ENCODE measurements around the gene SF3B2.
"Not testable (repeated sequence)": the region's sequence is repeated elsewhere in the genome, so short reads cannot be mapped to it uniquely, and the experiment has no call there.

The SF3B2 gene

GRCh38 chr11:66100272-66101065, 48.3 kb downstream of the SF3B2 start:
- Mint-ChIP-seq H3K36me3 (peaks cover 4% of the 10 kb centered on the region), H3K4me3 (peak overlapping the region; percentile 65), H3K9me3 (no peaks in the 10 kb centered on the region), H3K4me1 (peaks cover 66% of the 10 kb centered on the region), H3K27ac (peak overlapping the region; percentile 78), H3K27me3 (no peaks in the 10 kb centered on the region)
- peak; percentile 95 for ATAC-seq

GRCh38 chr11:66101066-66101464, 48.9 kb downstream of the SF3B2 start:
- no peaks in the 10 kb centered on the region for H3K27me3 Mint-ChIP-seq
- H3K9me3 Mint-ChIP-seq, result no peaks in the 10 kb centered on the region
- H3K36me3 Mint-ChIP-seq, result peaks cover 4% of the 10 kb centered on the region
- H3K4me3 Mint-ChIP-seq, result peak overlapping the region; percentile 65
- H3K4me1 Mint-ChIP-seq, result peaks cover 67% of the 10 kb centered on the region
- ATAC-seq, result no peak
- H3K27ac Mint-ChIP-seq, result peak overlapping the region; percentile 78

GRCh38 chr11:66104057-66104638, 52.0 kb downstream of the SF3B2 start:
- Mint-ChIP-seq H3K27me3 (no peaks in the 10 kb centered on the region), H3K9me3 (no peaks in the 10 kb centered on the region), H3K4me3 (no peak overlapping the region), H3K27ac (peak overlapping the region; percentile 78), H3K36me3 (peaks cover 12% of the 10 kb centered on the region), H3K4me1 (peaks cover 67% of the 10 kb centered on the region)
- ATAC-seq, result no peak

GRCh38 chr11:66106786-66107599, 54.8 kb downstream of the SF3B2 start:
- no peaks in the 10 kb centered on the region for H3K9me3 Mint-ChIP-seq
- peak; percentile 86 for ATAC-seq
- H3K4me3 Mint-ChIP-seq, result peak overlapping the region; percentile 6
- H3K27me3 Mint-ChIP-seq, result no peaks in the 10 kb centered on the region
- peak overlapping the region; percentile 60 for H3K27ac Mint-ChIP-seq
- H3K4me1 Mint-ChIP-seq, result peaks cover 70% of the 10 kb centered on the region
- H3K36me3 Mint-ChIP-seq, result peaks cover 14% of the 10 kb centered on the region

GRCh38 chr11:66107600-66108510, 55.7 kb downstream of the SF3B2 start:
- Mint-ChIP-seq H3K27ac (peak overlapping the region; percentile 60), H3K4me3 (no peak overlapping the region), H3K27me3 (no peaks in the 10 kb centered on the region), H3K9me3 (no peaks in the 10 kb centered on the region), H3K4me1 (peaks cover 78% of the 10 kb centered on the region), H3K36me3 (peaks cover 16% of the 10 kb centered on the region)
- ATAC-seq, result no peak

- H3K27ac Mint-ChIP-seq, result peak overlapping the region; percentile 60
- H3K27me3 Mint-ChIP-seq, result no peaks in the 10 kb centered on the region
- H3K9me3 Mint-ChIP-seq, result no peaks in the 10 kb centered on the region
- H3K36me3 Mint-ChIP-seq, result peaks cover 12% of the 10 kb centered on the region
- H3K4me1 Mint-ChIP-seq, result peaks cover 79% of the 10 kb centered on the region
- no peak overlapping the region for H3K4me3 Mint-ChIP-seq
- ATAC-seq, result no peak
Observed at GRCh38 chr11:66109294-66109693, 57.1 kb downstream of the SF3B2 start.

GRCh38 chr11:66111158-66111557, 59.0 kb downstream of the SF3B2 start:
- Mint-ChIP-seq H3K36me3 (peaks cover 12% of the 10 kb centered on the region), H3K27me3 (no peaks in the 10 kb centered on the region), H3K27ac (peak overlapping the region; percentile 78), H3K4me1 (peaks cover 83% of the 10 kb centered on the region), H3K9me3 (no peaks in the 10 kb centered on the region), H3K4me3 (peak overlapping the region; percentile 19)
- ATAC-seq, result peak; percentile 56

- Mint-ChIP-seq H3K36me3 (peaks cover 9% of the 10 kb centered on the region), H3K27me3 (no peaks in the 10 kb centered on the region), H3K27ac (peak overlapping the region; percentile 78), H3K9me3 (no peaks in the 10 kb centered on the region), H3K4me3 (peak overlapping the region; percentile 2), H3K4me1 (peaks cover 88% of the 10 kb centered on the region)
- no peak for ATAC-seq
Observed at GRCh38 chr11:66112041-66112491, 59.9 kb downstream of the SF3B2 start.

GRCh38 chr11:66112601-66113499, 60.7 kb downstream of the SF3B2 start:
- no peaks in the 10 kb centered on the region for H3K9me3 Mint-ChIP-seq
- peak; percentile 82 for ATAC-seq
- H3K36me3 Mint-ChIP-seq, result peaks cover 4% of the 10 kb centered on the region
- H3K27ac Mint-ChIP-seq, result peak overlapping the region; percentile 78
- peak overlapping the region; percentile 67 for H3K4me3 Mint-ChIP-seq
- H3K27me3 Mint-ChIP-seq, result no peaks in the 10 kb centered on the region
- peaks cover 86% of the 10 kb centered on the region for H3K4me1 Mint-ChIP-seq

- not testable (repeated sequence) for H3K9me3 Mint-ChIP-seq, H3K4me3 Mint-ChIP-seq, H3K27me3 Mint-ChIP-seq, H3K36me3 Mint-ChIP-seq, ATAC-seq
- H3K27ac Mint-ChIP-seq, result peak overlapping the region; percentile 85
- H3K4me1 Mint-ChIP-seq, result peaks cover 81% of the 10 kb centered on the region
Observed at GRCh38 chr11:66114957-66115356, 62.8 kb downstream of the SF3B2 start.

GRCh38 chr11:66115638-66116301, 63.6 kb downstream of the SF3B2 start:
- ATAC-seq, result peak; percentile 78
- H3K9me3 Mint-ChIP-seq, result no peaks in the 10 kb centered on the region
- peak overlapping the region; percentile 85 for H3K27ac Mint-ChIP-seq
- no peaks in the 10 kb centered on the region for H3K27me3 Mint-ChIP-seq
- H3K4me3 Mint-ChIP-seq, result peak overlapping the region; percentile 66
- peaks cover 80% of the 10 kb centered on the region for H3K4me1 Mint-ChIP-seq
- H3K36me3 Mint-ChIP-seq, result peaks cover 4% of the 10 kb centered on the region

- Mint-ChIP-seq H3K4me1 (peaks cover 80% of the 10 kb centered on the region), H3K36me3 (peaks cover 7% of the 10 kb centered on the region), H3K27ac (peak overlapping the region; percentile 85), H3K9me3 (no peaks in the 10 kb centered on the region), H3K27me3 (no peaks in the 10 kb centered on the region), H3K4me3 (peak overlapping the region; percentile 32)
- ATAC-seq, result no peak
Observed at GRCh38 chr11:66116576-66117361, 64.6 kb downstream of the SF3B2 start.

- Mint-ChIP-seq H3K27ac (no peak overlapping the region), H3K9me3 (no peaks in the 10 kb centered on the region), H3K27me3 (no peaks in the 10 kb centered on the region), H3K36me3 (peaks cover 5% of the 10 kb centered on the region), H3K4me3 (no peak overlapping the region), H3K4me1 (peaks cover 67% of the 10 kb centered on the region)
- no peak for ATAC-seq
Observed at GRCh38 chr11:66118847-66119246, 66.7 kb downstream of the SF3B2 start.

Measured in stimulated activated memory B cell treated with anti-CD40 and anti-IgM and Interleukin-4, amounts not matched to agents 10 μg/mL and 1 μg/mL and 100 μg/mL, for 72 hours (primary cell).